H7 (cell line): ENCODE data around the gene ZCWPW1. TPM values are rescaled to one million over a fixed set of nuclear protein-coding genes. Genes with fewer than 3 reads are reported as not detected.
"Not testable (repeated sequence)": the region's sequence is repeated elsewhere in the genome, so short reads cannot be mapped to it uniquely, and the experiment has no call there.

ENCODE experiments used
- DNase-seq: peaks from one replicate; pipeline ENCODE4 v3.0.0; 2012
- H3K27me3 ChIP-seq: 2 replicates; pipeline ENCODE4 v1.6.0; 2011; ENCODE audit warnings: mild to moderate bottlenecking, low read length; ENCODE audit not compliant: control insufficient read depth, insufficient read depth
- H3K36me3 ChIP-seq: replicated peaks from 2 replicates; pipeline ENCODE4 v1.5.1; 2011; ENCODE audit warnings: low read length; ENCODE audit not compliant: control insufficient read depth, insufficient read depth
- H3K4me3 ChIP-seq: 2 replicates; pipeline ENCODE4 v1.5.1; 2011; ENCODE audit warnings: low read depth, mild to moderate bottlenecking, control low read depth, low read length, moderate library complexity; ENCODE audit not compliant: insufficient read depth
- total RNA-seq: library from RNA; depleted of rRNA; stranded (reverse); fragments of >200 nt; shearing (Covaris generic); gene quantifications from 2 replicates; pipeline ENCODE4 v1.2.3, GENCODE V29; 2014; rRNA removed

Gene ZCWPW1
- total RNA-seq, 1 experiment from 2014 or later: 0.87 TPM

- Histone ChIP-seq H3K27me3 (no peaks in the 10 kb centered on the region), H3K36me3 (peaks cover 49% of the 10 kb centered on the region), H3K4me3 (no peak within 1 kb of the TSS)
- no peak for DNase-seq
Measured at GRCh38 chr7:100358027-100358856, 70.3 kb downstream of the ZCWPW1 start, which contains the start of gene PILRB. PILRB (plus strand) TSS chr7:100358117; CDS start chr7:100358303, 186 bp downstream.

GRCh38 chr7:100357131-100357561 is 71.4 kb downstream of the ZCWPW1 start:
- H3K4me3 ChIP-seq: no peak overlapping the region
- no peak for DNase-seq
- H3K36me3 ChIP-seq: peaks cover 52% of the 10 kb centered on the region
- no peaks in the 10 kb centered on the region for H3K27me3 ChIP-seq

- H3K36me3 ChIP-seq: peaks cover 49% of the 10 kb centered on the region
- no peak overlapping the region for H3K4me3 ChIP-seq
- H3K27me3 ChIP-seq: no peaks in the 10 kb centered on the region
- DNase-seq: no peak
Measured at GRCh38 chr7:100356416-100357068, 72.0 kb downstream of the ZCWPW1 start.

- Histone ChIP-seq H3K27me3 (no peaks in the 10 kb centered on the region), H3K36me3 (peaks cover 51% of the 10 kb centered on the region), H3K4me3 (no peak overlapping the region)
- DNase-seq: no peak
Measured at GRCh38 chr7:100353685-100354330, 74.7 kb downstream of the ZCWPW1 start.

GRCh38 chr7:100352984-100353684 is 75.4 kb downstream of the ZCWPW1 start:
- no peak overlapping the region for H3K4me3 ChIP-seq
- H3K27me3 ChIP-seq: no peaks in the 10 kb centered on the region
- peaks cover 50% of the 10 kb centered on the region for H3K36me3 ChIP-seq
- no peak for DNase-seq

GRCh38 chr7:100352230-100352781 is 76.2 kb downstream of the ZCWPW1 start:
- not testable (repeated sequence) for DNase-seq, H3K27me3 ChIP-seq, H3K4me3 ChIP-seq
- H3K36me3 ChIP-seq: peaks cover 54% of the 10 kb centered on the region

- DNase-seq: no peak
- Histone ChIP-seq H3K27me3 (no peaks in the 10 kb centered on the region), H3K36me3 (peaks cover 56% of the 10 kb centered on the region), H3K4me3 (no peak overlapping the region)
Measured at GRCh38 chr7:100351657-100352058, 76.8 kb downstream of the ZCWPW1 start.

Other genes with a start within 250 kb of the ZCWPW1 start
- gene PVRIG, start 208.8 kb downstream of the ZCWPW1 start, total RNA-seq: 0.11 TPM in 1 of 2 replicates, not detected in the other
- not detected in 2 replicates for gene SPDYE3, start 121.0 kb downstream of the ZCWPW1 start, total RNA-seq
- 18.6 and 25.6 TPM in 2 replicates for gene PILRB, start 70.6 kb downstream of the ZCWPW1 start, total RNA-seq
- 0.28 and 1.6 TPM in 2 replicates for gene PILRA, start 55.2 kb downstream of the ZCWPW1 start, total RNA-seq
- gene MEPCE, start 1.1 kb upstream of the ZCWPW1 start, total RNA-seq: 47.1 and 50.5 TPM in 2 replicates
- gene PPP1R35, start 7.8 kb upstream of the ZCWPW1 start, total RNA-seq: 96.6 and 97.8 TPM in 2 replicates
- gene SPACDR, start 35.6 kb upstream of the ZCWPW1 start, total RNA-seq: 0.11 and 1.1 TPM in 2 replicates
- gene TSC22D4, start 50.5 kb upstream of the ZCWPW1 start, total RNA-seq: 31.5 and 35.8 TPM in 2 replicates
- 4.0 and 5.5 TPM in 2 replicates for gene NYAP1, start 55.2 kb upstream of the ZCWPW1 start, total RNA-seq
- 4.9 and 5.6 TPM in 2 replicates for gene AGFG2, start 110.5 kb upstream of the ZCWPW1 start, total RNA-seq
- gene SAP25, start 145.2 kb upstream of the ZCWPW1 start, total RNA-seq: 1.3 and 2.4 TPM in 2 replicates
- 24.2 and 25.1 TPM in 2 replicates for gene LRCH4, start 157.4 kb upstream of the ZCWPW1 start, total RNA-seq
- 0.94 and 1.7 TPM in 2 replicates for gene FBXO24, start 157.6 kb upstream of the ZCWPW1 start, total RNA-seq
- 22.5 and 24.1 TPM in 2 replicates for gene PCOLCE, start 173.7 kb upstream of the ZCWPW1 start, total RNA-seq
- 18.6 and 21.8 TPM in 2 replicates for gene MOSPD3, start 183.8 kb upstream of the ZCWPW1 start, total RNA-seq
- gene TFR2, start 212.8 kb upstream of the ZCWPW1 start, total RNA-seq: 2.0 and 4.4 TPM in 2 replicates
- 0.30 and 0.90 TPM in 2 replicates for gene ACTL6B, start 227.7 kb upstream of the ZCWPW1 start, total RNA-seq
- gene GNB2, start 245.0 kb upstream of the ZCWPW1 start, total RNA-seq: 108 and 122 TPM in 2 replicates